HUES6 (cell line): ENCODE measurements around the gene SLC41A3.
"Not testable (repeated sequence)": the region's sequence is repeated elsewhere in the genome, so short reads cannot be mapped to it uniquely, and the experiment has no call there.

Source experiments
- H3K27ac ChIP-seq: 2 replicates; pipeline ENCODE4 v1.7.0; 2013; ENCODE audit warnings: low read depth, mild to moderate bottlenecking, low read length, inconsistent platforms
- H3K27me3 ChIP-seq: 2 replicates; pipeline ENCODE4 v1.6.1; 2013; ENCODE audit warnings: low read length; ENCODE audit not compliant: control insufficient read depth, insufficient read depth
- H3K36me3 ChIP-seq: 2 replicates; pipeline ENCODE4 v1.6.1; 2013; ENCODE audit warnings: low read length; ENCODE audit not compliant: control insufficient read depth, insufficient read depth
- H3K4me1 ChIP-seq: 2 replicates; pipeline ENCODE4 v1.6.1; 2013; ENCODE audit warnings: low read length; ENCODE audit not compliant: control insufficient read depth, insufficient read depth
- H3K4me3 ChIP-seq: 2 replicates; pipeline ENCODE4 v1.5.1; 2013; ENCODE audit warnings: low read depth, low read length
- H3K9ac ChIP-seq: one replicate; pipeline ENCODE4 v1.6.1; 2013; ENCODE audit warnings: mild to moderate bottlenecking, low read length
- H3K9me3 ChIP-seq: 2 replicates; pipeline ENCODE4 v1.6.1; 2013; ENCODE audit warnings: low read depth, low read length; ENCODE audit not compliant: control insufficient read depth, insufficient read depth

SLC41A3 gene

DNA sequence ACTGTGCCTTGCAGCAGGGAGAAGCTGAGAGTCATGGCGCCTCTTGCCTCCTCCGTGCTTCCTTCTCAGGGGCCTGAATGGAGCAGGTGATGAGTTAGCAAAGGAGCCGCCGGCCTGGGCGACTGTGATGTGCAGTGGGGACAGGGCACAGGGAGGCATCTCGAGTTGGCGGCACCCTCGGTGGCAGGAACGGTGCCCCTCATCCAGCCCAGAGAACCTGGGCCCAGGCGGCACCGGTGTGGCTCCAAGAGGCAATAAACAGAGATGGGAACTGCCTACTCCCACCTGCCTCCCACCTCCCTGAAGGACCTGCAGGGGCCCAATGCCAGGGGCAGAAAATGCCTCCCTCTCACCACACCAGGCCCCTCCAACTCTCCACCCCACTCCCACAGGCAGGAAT, 6.2 kb downstream of the SLC41A3 start:
- Histone ChIP-seq H3K36me3 (no peaks in the 10 kb centered on the region), H3K9ac (no peak overlapping the region), H3K4me1 (no peaks in the 10 kb centered on the region), H3K9me3 (no peaks in the 10 kb centered on the region), H3K27me3 (no peaks in the 10 kb centered on the region), H3K4me3 (no peak overlapping the region), H3K27ac (no peak overlapping the region)

DNA sequence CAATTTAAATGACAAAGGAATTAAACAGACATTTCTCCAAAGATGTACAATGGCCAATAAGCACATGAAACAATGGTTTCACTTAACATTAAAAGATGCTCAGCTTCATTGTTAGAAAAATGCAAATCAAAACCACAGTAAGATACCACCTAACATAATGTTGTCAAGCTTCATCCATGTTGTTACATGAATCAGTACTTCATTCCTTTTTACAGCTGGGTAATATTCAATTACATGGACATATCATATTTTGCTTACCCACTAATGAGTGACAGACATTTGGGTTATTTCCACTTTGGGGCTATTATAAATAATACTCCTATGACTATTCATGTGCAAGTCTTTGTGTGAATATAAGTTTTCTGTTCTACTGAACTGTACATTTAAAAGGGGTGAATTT, 7.8 kb downstream of the SLC41A3 start:
- no peaks in the 10 kb centered on the region for H3K4me1 ChIP-seq
- H3K27ac ChIP-seq, result no peak overlapping the region
- H3K9me3 ChIP-seq, result no peaks in the 10 kb centered on the region
- no peak overlapping the region for H3K9ac ChIP-seq
- no peak overlapping the region for H3K4me3 ChIP-seq
- H3K36me3 ChIP-seq, result no peaks in the 10 kb centered on the region
- H3K27me3 ChIP-seq, result no peaks in the 10 kb centered on the region

DNA sequence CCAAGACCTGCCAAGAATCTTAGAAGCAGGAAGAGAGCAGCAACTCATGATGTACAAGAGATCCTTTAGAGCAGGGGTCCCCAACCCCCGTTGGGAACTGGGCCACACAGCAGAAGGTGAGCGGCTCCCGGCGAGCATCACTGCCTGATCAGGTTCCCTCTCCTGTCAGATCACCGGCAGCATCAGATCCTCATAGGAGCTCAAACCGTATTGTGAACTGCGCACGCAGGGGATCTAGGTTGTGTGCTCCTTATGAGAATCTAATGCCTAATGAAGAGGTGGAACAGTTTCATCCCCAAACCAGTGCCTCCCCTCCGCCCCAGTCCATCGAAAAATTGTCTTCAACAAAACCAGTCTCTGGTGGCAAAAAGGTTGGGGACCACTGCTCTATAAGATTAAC, 13.8 kb downstream of the SLC41A3 start:
- Histone ChIP-seq H3K4me1 (no peaks in the 10 kb centered on the region), H3K27me3 (no peaks in the 10 kb centered on the region), H3K4me3 (no peak overlapping the region), H3K9ac (no peak overlapping the region), H3K27ac (no peak overlapping the region), H3K9me3 (no peaks in the 10 kb centered on the region), H3K36me3 (no peaks in the 10 kb centered on the region)

DNA sequence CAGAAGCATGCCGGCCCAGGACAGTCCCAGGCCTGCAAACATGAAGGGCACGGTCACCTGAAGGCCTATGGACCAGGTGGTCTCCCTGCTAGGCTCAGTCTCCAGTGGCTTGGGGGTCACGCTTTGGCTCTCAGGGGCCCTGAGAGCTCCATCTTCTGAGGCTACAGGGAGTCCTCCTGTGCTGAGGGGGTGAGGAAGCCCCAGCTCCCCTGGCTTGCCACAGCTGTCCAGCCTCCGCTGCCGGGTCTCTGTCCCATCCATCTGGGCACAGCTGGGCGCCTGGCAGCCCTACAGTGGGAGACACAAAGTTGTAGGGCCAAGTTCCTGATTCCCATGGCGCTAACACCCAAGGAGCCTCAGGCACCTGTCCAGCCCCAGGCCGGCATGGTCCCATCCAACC, 16.0 kb downstream of the SLC41A3 start:
- no peak overlapping the region for H3K27ac ChIP-seq
- H3K4me3 ChIP-seq, result no peak overlapping the region
- no peaks in the 10 kb centered on the region for H3K4me1 ChIP-seq
- H3K9me3 ChIP-seq, result no peaks in the 10 kb centered on the region
- no peak overlapping the region for H3K9ac ChIP-seq
- no peaks in the 10 kb centered on the region for H3K27me3 ChIP-seq
- no peaks in the 10 kb centered on the region for H3K36me3 ChIP-seq

DNA sequence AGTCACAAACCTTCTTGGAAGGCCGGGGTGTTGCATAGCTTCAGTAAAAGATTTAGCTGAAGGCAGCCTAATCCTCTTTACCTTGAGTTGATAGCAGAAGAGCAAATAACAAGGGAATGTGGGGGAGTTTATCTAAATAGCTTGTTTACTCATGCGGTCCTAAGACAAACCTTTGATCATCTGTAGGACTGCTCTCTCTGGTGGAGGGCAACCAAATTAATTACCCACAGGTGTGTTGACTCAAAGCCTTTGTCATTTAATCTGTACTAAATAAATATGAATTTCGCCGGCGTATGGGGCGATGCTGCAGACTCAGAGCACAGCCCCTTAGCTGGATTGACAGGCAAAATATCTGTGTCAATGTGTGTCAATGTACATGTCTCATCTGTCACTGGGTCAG, 17.2 kb downstream of the SLC41A3 start:
- H3K9me3 ChIP-seq, H3K9ac ChIP-seq, H3K4me3 ChIP-seq, H3K4me1 ChIP-seq, H3K27me3 ChIP-seq, H3K27ac ChIP-seq, H3K36me3 ChIP-seq: not testable (repeated sequence)

DNA sequence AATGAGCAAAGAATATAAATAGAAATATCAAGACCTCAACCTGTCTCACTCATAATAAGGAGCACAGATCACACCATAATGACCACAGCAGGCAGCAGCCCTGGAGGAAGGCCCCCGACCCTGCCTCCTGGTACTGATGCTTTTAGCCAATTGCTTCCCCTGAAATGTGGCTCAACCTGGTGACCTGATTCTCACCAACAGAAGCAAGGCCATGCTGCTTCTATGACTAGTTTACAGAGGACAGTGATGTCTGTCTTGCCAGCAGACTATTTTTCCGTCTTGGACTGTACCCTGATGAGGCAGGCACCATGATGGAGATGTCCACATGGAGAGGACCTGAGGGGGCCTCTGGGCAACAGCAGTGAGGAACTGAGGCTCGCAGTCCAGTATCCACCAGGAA, 18.0 kb downstream of the SLC41A3 start:
- no peaks in the 10 kb centered on the region for H3K4me1 ChIP-seq
- H3K27ac ChIP-seq, result no peak overlapping the region
- H3K27me3 ChIP-seq, result no peaks in the 10 kb centered on the region
- H3K9ac ChIP-seq, result no peak overlapping the region
- H3K4me3 ChIP-seq, result no peak overlapping the region
- no peaks in the 10 kb centered on the region for H3K36me3 ChIP-seq
- H3K9me3 ChIP-seq, result no peaks in the 10 kb centered on the region

DNA sequence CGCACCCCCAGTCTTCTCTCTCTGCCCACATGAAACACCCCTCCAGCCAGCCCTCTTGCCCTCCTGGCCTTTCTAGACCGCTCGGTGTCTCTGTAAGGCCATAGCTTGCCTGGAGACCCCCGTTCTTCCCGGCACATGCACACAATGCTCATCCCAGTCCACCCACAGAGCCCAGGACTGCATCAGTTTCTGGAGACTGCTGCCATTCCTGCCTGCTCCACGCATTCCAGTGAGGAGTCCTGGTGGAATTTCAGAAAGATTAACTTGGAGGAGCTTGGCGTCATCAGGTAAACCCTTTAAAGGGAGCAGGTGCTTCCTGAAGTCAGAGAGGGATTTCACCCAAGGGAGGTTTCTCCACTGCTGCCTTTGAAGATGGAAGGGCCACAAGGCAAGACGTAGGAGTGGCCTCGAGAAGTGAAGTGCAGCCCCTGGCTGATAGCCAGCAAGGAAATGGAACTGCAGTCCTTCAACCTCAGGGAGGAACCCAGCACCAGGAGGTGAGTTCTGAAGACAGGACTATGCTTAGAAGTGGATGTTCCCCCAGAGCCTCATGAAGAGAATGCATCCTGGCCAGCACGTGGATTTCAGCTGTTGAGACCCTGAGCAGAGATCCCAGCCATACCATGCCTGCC, 19.2 kb downstream of the SLC41A3 start:
- H3K9me3 ChIP-seq, result no peaks in the 10 kb centered on the region
- no peak overlapping the region for H3K27ac ChIP-seq
- no peak overlapping the region for H3K4me3 ChIP-seq

DNA sequence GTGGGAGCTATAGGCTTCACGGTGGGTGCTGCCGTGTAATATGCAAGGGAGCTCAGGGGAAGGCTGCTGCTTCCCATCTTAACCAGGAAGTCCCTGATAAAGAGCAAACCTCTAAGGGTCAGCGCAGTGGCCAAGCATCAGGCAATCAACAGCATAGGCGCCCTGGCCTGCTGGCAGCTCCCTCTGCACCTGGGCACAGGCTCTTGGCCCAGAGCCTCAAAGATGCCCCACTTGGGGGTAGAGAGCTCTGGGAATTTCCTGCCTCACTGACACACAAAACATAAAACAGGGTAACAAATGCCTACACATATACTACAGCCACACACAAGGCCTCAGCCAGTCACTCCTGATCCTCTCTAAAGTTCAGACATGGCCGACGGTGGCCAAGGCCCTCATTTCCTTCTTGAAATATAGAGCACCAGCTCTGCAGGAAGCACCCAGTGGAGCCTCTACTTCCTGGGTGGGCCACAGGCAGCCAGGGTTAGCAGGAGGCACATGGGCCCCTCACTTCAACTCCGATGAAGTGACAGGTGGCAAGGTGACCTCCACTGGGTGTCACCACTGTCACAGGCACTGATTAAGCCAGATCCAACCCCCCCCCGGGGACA, 20.5 kb downstream of the SLC41A3 start:
- Histone ChIP-seq H3K4me3 (no peak overlapping the region), H3K9ac (no peak overlapping the region), H3K36me3 (no peaks in the 10 kb centered on the region), H3K27ac (no peak overlapping the region), H3K27me3 (no peaks in the 10 kb centered on the region), H3K4me1 (no peaks in the 10 kb centered on the region), H3K9me3 (no peaks in the 10 kb centered on the region)

More for the DNA sequence above, 19.2 kb downstream of the SLC41A3 start:
- no peak overlapping the region for H3K9ac ChIP-seq
- no peaks in the 10 kb centered on the region for H3K4me1 ChIP-seq
- H3K27me3 ChIP-seq, result no peaks in the 10 kb centered on the region
- H3K36me3 ChIP-seq, result no peaks in the 10 kb centered on the region

DNA sequence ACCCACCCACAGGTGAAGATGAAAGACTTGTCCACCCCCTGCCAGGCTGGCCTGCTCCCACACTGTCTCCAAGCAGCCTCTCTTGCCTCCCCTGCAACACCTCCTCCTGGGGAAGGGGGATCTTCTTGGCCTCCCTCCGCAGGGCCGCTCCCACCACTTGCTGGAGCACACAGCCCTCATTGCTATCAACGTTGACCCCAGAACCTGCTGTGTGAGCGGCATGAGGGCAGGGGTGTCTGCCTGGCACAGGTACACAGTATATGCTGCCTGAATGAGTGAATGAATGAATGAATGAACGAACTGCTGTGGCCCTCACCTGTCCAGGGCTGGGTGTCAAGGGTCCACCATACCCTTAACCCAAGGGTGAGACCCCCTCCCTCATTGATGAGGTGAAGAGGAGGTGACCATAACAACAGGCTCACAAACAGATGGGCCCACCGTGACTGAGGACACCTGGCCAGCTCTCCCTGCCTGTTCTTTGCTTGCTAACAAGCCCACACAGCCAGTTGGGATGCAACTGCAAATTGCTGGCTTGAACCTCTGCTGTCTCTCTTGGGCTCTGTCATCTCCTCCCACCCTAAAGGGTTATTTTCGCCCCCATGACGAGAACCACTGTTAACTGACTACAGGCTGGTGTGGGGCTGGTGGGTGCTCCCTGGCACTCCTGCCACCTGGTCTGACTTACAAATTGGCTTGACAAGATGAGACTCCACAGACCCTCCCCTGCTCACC, 22.5 kb downstream of the SLC41A3 start:
- H3K27ac ChIP-seq, result no peak overlapping the region
- H3K36me3 ChIP-seq, result no peaks in the 10 kb centered on the region
- no peaks in the 10 kb centered on the region for H3K9me3 ChIP-seq
- peaks cover 2% of the 10 kb centered on the region; the same call in 1 of the 2 replicates for H3K4me1 ChIP-seq
- no peak overlapping the region for H3K4me3 ChIP-seq
- no peaks in the 10 kb centered on the region for H3K27me3 ChIP-seq
- no peak overlapping the region for H3K9ac ChIP-seq

DNA sequence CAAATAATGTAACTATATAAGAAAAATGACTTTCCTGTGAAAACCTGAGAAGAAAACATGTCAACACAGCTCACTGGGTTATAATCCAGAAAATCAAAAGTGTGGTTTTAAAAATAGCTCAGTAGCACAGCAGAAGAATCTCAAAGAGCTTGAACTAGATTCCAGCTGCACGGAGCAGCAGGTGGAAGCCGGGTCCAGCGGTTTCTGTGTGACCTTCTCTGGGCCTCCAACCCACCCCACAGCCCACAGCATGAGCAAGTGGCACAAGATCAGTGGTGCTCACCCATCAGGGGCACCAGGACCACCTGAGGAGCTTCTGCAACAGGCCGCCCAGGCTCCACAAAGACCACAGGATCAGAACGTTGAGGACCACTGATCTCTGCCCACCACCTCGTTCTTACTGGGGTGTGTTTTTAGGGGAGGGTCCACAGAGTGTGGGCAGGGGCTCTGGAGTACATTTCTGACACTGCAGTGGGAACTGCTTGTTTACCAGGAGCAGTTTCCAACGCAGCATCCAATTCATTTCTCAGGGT, 23.2 kb downstream of the SLC41A3 start:
- Histone ChIP-seq H3K27ac (no peak overlapping the region), H3K36me3 (no peaks in the 10 kb centered on the region), H3K4me3 (no peak overlapping the region), H3K27me3 (no peaks in the 10 kb centered on the region), H3K4me1 (peaks cover 2% of the 10 kb centered on the region; the same call in 1 of the 2 replicates), H3K9ac (no peak overlapping the region), H3K9me3 (no peaks in the 10 kb centered on the region)

DNA sequence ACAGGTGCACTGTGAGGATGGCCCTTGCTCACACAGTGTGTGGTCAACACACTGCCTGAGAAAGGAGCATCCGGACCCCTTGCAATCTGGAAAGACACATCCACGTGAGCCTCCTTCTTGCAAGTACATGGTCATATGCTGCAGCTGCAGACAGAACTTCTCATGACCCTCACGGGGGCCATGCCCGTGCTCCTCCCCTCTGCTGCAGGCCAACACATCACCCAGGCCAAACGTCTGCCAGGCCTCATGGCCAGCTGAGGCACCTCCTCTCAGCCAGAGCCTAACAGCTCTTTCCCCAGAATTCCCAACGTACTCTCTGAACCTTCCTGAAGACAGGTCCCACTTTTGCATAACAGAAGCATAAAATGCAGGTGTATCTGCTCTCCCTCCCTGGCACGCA, 25.3 kb downstream of the SLC41A3 start:
- no peaks in the 10 kb centered on the region for H3K36me3 ChIP-seq
- H3K4me3 ChIP-seq, result no peak overlapping the region
- no peaks in the 10 kb centered on the region for H3K27me3 ChIP-seq
- no peak overlapping the region for H3K9ac ChIP-seq
- H3K9me3 ChIP-seq, result no peaks in the 10 kb centered on the region
- H3K27ac ChIP-seq, result no peak overlapping the region
- H3K4me1 ChIP-seq, result peaks cover 2% of the 10 kb centered on the region; the same call in 1 of the 2 replicates
